ENCODE results near the gene R3HCC1L. TPM values are rescaled to one million over a fixed set of nuclear protein-coding genes. Genes with fewer than 3 reads are reported as not detected.

R3HCC1L gene
- total and polyA plus RNA-seq, 3 experiments from 2014 or later = 14.8 to 24.6 (median 24.3) TPM

GRCh38 chr10:98252464-98252863 lies 118.0 kb downstream of the R3HCC1L start:
- POLR2A ChIA-PET = no interaction called here
- no peaks in the 10 kb centered on the region for H3K27me3 Mint-ChIP-seq
- no peak for DNase-seq
- Histone ChIP-seq H3K4me3 (ENCODE audit: low read length) (no peak overlapping the region), H3K4me1 (ENCODE audit: insufficient read depth, low read length) (no peaks in the 10 kb centered on the region), H3K36me3 (ENCODE audit: insufficient read depth, low read length) (peaks cover 16% of the 10 kb centered on the region), H3K27ac (ENCODE audit: low read depth, low read length) (no peak overlapping the region), H3K27me3 (ENCODE audit: insufficient read depth, low read length, poor library complexity, severe bottlenecking) (no peaks in the 10 kb centered on the region), H3K9me3 (ENCODE audit: low read length) (no peaks in the 10 kb centered on the region)
- no peaks in the 10 kb centered on the region for H3K4me1 Mint-ChIP-seq
- H3K27ac Mint-ChIP-seq = no peak overlapping the region
- no peak overlapping the region for H3K4me3 Mint-ChIP-seq
- CTCF ChIA-PET = no interaction called here
- no peaks in the 10 kb centered on the region for H3K9me3 Mint-ChIP-seq
- peaks cover 0 to 67% (median 29%) of the 10 kb centered on the region in 3 donors for H3K36me3 Mint-ChIP-seq

- Histone ChIP-seq H3K4me3 (ENCODE audit: low read length) (no peak overlapping the region), H3K4me1 (ENCODE audit: insufficient read depth, low read length) (no peaks in the 10 kb centered on the region), H3K36me3 (ENCODE audit: insufficient read depth, low read length) (peaks cover 8% of the 10 kb centered on the region), H3K27me3 (ENCODE audit: insufficient read depth, low read length, poor library complexity, severe bottlenecking) (no peaks in the 10 kb centered on the region), H3K9me3 (ENCODE audit: low read length) (no peaks in the 10 kb centered on the region), H3K27ac (ENCODE audit: low read depth, low read length) (no peak overlapping the region)
- Mint-ChIP-seq H3K27ac (no peak overlapping the region), H3K36me3 (peaks cover 0 to 57% (median 25%) of the 10 kb centered on the region in 3 donors), H3K9me3 (no peaks in the 10 kb centered on the region), H3K4me3 (no peak overlapping the region), H3K27me3 (no peaks in the 10 kb centered on the region), H3K4me1 (no peaks in the 10 kb centered on the region)
- ChIA-PET POLR2A (no interaction called here), CTCF (interaction anchor here (1.5 kb wide), 1 partner anchor 18 kb away, joined by 3 read pairs; no protein-coding TSS in a partner anchor)
- DNase-seq = no peak
Observed at GRCh38 chr10:98253499-98253898, 119.0 kb downstream of the R3HCC1L start.

GRCh38 chr10:98254234-98254974 lies 119.9 kb downstream of the R3HCC1L start:
- POLR2A ChIA-PET = no interaction called here
- Mint-ChIP-seq H3K27ac (peak overlapping the region in 2 of 8 donors; percentile 10 to 27), H3K4me3 (no peak overlapping the region)

GRCh38 chr10:98255146-98255877 lies 120.9 kb downstream of the R3HCC1L start:
- CTCF ChIA-PET = interaction anchor here (1.5 kb wide), 1 partner anchor 19 kb away, joined by 3 read pairs; no protein-coding TSS in a partner anchor
- peak overlapping the region in 1 of 8 donors; percentile 57 for H3K27ac Mint-ChIP-seq
- POLR2A ChIA-PET = no interaction called here

More at GRCh38 chr10:98254234-98254974, 119.9 kb downstream of the R3HCC1L start:
- Histone ChIP-seq H3K27ac (ENCODE audit: low read depth, low read length) (no peak overlapping the region), H3K36me3 (ENCODE audit: insufficient read depth, low read length) (peaks cover 4% of the 10 kb centered on the region), H3K4me1 (ENCODE audit: insufficient read depth, low read length) (no peaks in the 10 kb centered on the region), H3K9me3 (ENCODE audit: low read length) (no peaks in the 10 kb centered on the region), H3K4me3 (ENCODE audit: low read length) (no peak overlapping the region), H3K27me3 (ENCODE audit: insufficient read depth, low read length, poor library complexity, severe bottlenecking) (no peaks in the 10 kb centered on the region)
- H3K36me3 Mint-ChIP-seq = peaks cover 0 to 49% (median 25%) of the 10 kb centered on the region in 3 donors
- no peak for DNase-seq
- H3K4me1 Mint-ChIP-seq = no peaks in the 10 kb centered on the region
- no peaks in the 10 kb centered on the region for H3K9me3 Mint-ChIP-seq
- CTCF ChIA-PET = interaction anchor here (1.5 kb wide), 1 partner anchor 18 kb away, joined by 3 read pairs; no protein-coding TSS in a partner anchor
- no peaks in the 10 kb centered on the region for H3K27me3 Mint-ChIP-seq

GRCh38 chr10:98256692-98257091 lies 122.2 kb downstream of the R3HCC1L start:
- Histone ChIP-seq H3K4me3 (ENCODE audit: low read length) (no peak overlapping the region), H3K9me3 (ENCODE audit: low read length) (no peaks in the 10 kb centered on the region), H3K27me3 (ENCODE audit: insufficient read depth, low read length, poor library complexity, severe bottlenecking) (no peaks in the 10 kb centered on the region), H3K27ac (ENCODE audit: low read depth, low read length) (no peak overlapping the region), H3K4me1 (ENCODE audit: insufficient read depth, low read length) (no peaks in the 10 kb centered on the region), H3K36me3 (ENCODE audit: insufficient read depth, low read length) (no peaks in the 10 kb centered on the region)
- H3K9me3 Mint-ChIP-seq = no peaks in the 10 kb centered on the region
- no peaks in the 10 kb centered on the region for H3K4me1 Mint-ChIP-seq
- no peak overlapping the region for H3K4me3 Mint-ChIP-seq
- ChIA-PET POLR2A (no interaction called here), CTCF (no interaction called here)
- peaks cover 0 to 28% (median 13%) of the 10 kb centered on the region in 3 donors for H3K36me3 Mint-ChIP-seq
- H3K27ac Mint-ChIP-seq = no peak overlapping the region
- no peaks in the 10 kb centered on the region for H3K27me3 Mint-ChIP-seq
- no peak for DNase-seq

More at GRCh38 chr10:98255146-98255877, 120.9 kb downstream of the R3HCC1L start:
- Mint-ChIP-seq H3K9me3 (no peaks in the 10 kb centered on the region), H3K27me3 (no peaks in the 10 kb centered on the region), H3K4me1 (no peaks in the 10 kb centered on the region), H3K36me3 (peaks cover 0 to 40% (median 20%) of the 10 kb centered on the region in 3 donors), H3K4me3 (no peak overlapping the region)
- H3K36me3 ChIP-seq (ENCODE audit: insufficient read depth, low read length) = peaks cover under 1% of the 10 kb centered on the region
- no peaks in the 10 kb centered on the region for H3K27me3 ChIP-seq (ENCODE audit: insufficient read depth, low read length, poor library complexity, severe bottlenecking)
- no peak overlapping the region for H3K27ac ChIP-seq (ENCODE audit: low read depth, low read length)
- no peak for DNase-seq
- no peak overlapping the region for H3K4me3 ChIP-seq (ENCODE audit: low read length)
- H3K4me1 ChIP-seq (ENCODE audit: insufficient read depth, low read length) = no peaks in the 10 kb centered on the region
- no peaks in the 10 kb centered on the region for H3K9me3 ChIP-seq (ENCODE audit: low read length)

- no peaks in the 10 kb centered on the region for H3K27me3 Mint-ChIP-seq
- Histone ChIP-seq H3K4me1 (ENCODE audit: insufficient read depth, low read length) (no peaks in the 10 kb centered on the region), H3K27me3 (ENCODE audit: insufficient read depth, low read length, poor library complexity, severe bottlenecking) (no peaks in the 10 kb centered on the region), H3K27ac (ENCODE audit: low read depth, low read length) (no peak overlapping the region), H3K4me3 (ENCODE audit: low read length) (no peak overlapping the region), H3K36me3 (ENCODE audit: insufficient read depth, low read length) (no peaks in the 10 kb centered on the region), H3K9me3 (ENCODE audit: low read length) (no peaks in the 10 kb centered on the region)
- H3K4me3 Mint-ChIP-seq = no peak overlapping the region
- no peak overlapping the region for H3K27ac Mint-ChIP-seq
- no peaks in the 10 kb centered on the region for H3K9me3 Mint-ChIP-seq
- POLR2A ChIA-PET = no interaction called here
- CTCF ChIA-PET = no interaction called here
- no peaks in the 10 kb centered on the region for H3K4me1 Mint-ChIP-seq
- peaks cover 0 to 23% (median 12%) of the 10 kb centered on the region in 3 donors for H3K36me3 Mint-ChIP-seq
- DNase-seq = no peak
Observed at GRCh38 chr10:98257198-98257597, 122.7 kb downstream of the R3HCC1L start.

- no peaks in the 10 kb centered on the region for H3K4me1 ChIP-seq (ENCODE audit: insufficient read depth, low read length)
- peaks cover 0 to 19% (median 12%) of the 10 kb centered on the region in 3 donors for H3K36me3 Mint-ChIP-seq
- no peaks in the 10 kb centered on the region for H3K4me1 Mint-ChIP-seq
- H3K27me3 ChIP-seq (ENCODE audit: insufficient read depth, low read length, poor library complexity, severe bottlenecking) = no peaks in the 10 kb centered on the region
- no peaks in the 10 kb centered on the region for H3K36me3 ChIP-seq (ENCODE audit: insufficient read depth, low read length)
- no peak overlapping the region for H3K27ac Mint-ChIP-seq
- H3K4me3 ChIP-seq (ENCODE audit: low read length) = no peak overlapping the region
- no peak overlapping the region for H3K27ac ChIP-seq (ENCODE audit: low read depth, low read length)
- no peaks in the 10 kb centered on the region for H3K27me3 Mint-ChIP-seq
- H3K9me3 Mint-ChIP-seq = no peaks in the 10 kb centered on the region
- H3K4me3 Mint-ChIP-seq = no peak overlapping the region
- CTCF ChIA-PET = no interaction called here
- H3K9me3 ChIP-seq (ENCODE audit: low read length) = no peaks in the 10 kb centered on the region
- POLR2A ChIA-PET = interaction anchor here (0.5 kb wide), 1 partner anchor 1955 kb away, joined by 8 read pairs; no protein-coding TSS in a partner anchor
- DNase-seq = no peak
Observed at GRCh38 chr10:98257961-98258360, 123.5 kb downstream of the R3HCC1L start.

Measured in CD8-positive, alpha-beta memory T cell (primary cell).